Bone marrow (tissue), 2 donors: Measurements from ENCODE around the gene MLXIPL.
"Not testable (repeated sequence)": the region's sequence is repeated elsewhere in the genome, so short reads cannot be mapped to it uniquely, and the experiment has no call there.

Experiments used
- DNase-seq, 2 donors: peaks; one replicate each; lab custom pipeline; 2025; lab: John Stamatoyannopoulos, UW

MLXIPL gene

DNA sequence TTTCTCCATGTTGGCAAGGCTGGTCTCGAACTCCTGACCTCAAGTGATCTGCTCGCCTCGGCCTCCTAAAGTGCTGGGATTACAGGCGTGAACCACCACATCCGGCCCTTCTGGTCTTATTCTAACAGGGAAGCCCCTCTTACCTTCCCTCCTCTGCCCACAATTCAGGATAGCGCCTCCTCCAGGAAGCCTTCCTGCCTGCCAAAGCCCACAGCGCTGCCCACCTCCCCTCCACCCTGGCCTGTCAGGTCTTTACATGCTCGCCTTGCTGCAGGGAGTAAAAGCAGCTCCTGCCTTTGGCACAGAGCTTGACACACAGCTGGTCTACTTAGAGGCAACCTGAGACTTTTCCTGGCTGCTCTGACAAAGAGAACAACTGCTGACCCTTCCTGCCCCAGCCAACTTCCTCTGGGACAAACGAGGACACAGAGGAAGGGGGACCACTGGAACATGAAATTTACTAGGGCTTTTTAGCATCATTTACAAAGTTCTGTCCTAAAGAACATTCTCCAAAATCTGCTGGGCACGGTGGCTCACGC is 13.2 kb downstream of the MLXIPL start:
- no peak for DNase-seq

DNA sequence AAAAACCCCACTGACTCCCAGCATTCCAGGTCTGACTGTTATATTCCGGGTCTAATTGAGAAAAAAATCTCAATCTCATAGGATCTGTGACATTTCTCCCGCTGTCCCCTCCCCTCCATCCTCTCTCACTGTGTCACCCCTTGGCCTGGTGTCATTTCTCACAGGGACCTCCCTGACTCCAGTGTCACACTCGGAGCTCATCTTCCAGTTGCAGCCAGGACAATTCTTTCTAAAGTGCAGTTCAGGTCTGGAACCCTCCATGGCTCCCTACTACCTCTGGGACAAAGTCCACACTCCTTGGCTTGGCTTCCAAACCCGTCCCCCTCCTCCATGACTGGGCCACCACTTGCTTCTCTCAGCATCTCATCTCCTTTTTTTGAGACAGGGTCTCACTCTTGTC is 14.2 kb downstream of the MLXIPL start:
- no peak for DNase-seq

DNA sequence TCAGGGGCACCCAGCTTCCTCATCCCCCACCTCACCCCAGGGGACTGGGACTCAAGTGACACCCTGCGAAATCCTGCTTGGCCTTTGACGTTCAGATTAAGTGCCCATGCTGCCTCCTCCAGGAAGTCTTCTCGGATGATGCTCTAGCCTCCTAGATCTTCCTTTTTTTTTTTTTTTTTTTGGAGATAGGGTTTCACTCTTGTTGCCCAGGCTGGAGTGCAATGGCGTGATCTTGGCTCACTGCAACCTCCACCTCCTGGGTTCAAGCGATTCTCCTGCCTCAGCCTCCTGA is 16.7 kb downstream of the MLXIPL start:
- DNase-seq = not testable (repeated sequence)

DNA sequence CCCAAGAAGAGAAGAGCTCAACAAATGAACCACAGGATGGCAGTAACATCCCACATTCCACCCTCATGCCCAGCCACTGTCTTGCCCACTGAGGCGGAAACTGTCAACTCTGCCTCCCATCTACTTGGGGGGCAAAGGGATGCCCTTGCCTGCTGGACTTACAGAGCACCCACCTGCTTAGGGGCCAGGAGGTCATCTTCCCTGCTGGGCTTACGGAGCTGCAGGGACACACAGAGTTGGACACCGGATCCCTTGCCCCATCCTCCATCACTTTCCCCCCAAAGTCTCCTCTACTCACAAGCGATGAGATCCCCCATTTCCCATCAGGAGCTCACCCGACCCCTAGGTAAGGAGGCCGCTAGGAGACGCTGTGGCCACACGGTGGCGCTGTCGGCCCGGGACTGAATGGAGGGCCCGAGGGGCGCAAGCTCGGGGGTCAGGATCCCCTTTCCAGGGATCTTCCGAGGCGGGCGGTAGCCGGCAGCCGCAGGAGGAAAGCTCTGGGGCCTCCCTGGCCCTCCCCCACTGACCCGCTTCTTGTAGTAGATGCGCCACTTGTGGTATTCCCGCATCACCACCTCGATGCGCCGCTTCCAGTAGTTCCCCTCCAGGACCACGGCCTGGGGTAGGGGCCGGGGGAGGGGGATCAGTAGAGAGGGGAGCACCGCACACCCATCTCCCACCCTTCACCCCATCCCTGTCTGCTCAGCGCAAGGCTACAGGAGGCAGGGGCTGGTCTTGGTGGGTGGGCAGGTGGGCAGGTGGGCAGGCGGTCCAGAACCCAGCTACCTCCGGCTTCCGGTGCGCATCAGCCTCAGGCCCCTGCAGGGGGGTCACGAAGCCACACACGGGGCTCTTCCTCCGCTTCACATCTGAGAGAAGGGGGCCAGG is 17.3 kb downstream of the MLXIPL start:
- DNase-seq = peak; percentile 15 to 26

DNA sequence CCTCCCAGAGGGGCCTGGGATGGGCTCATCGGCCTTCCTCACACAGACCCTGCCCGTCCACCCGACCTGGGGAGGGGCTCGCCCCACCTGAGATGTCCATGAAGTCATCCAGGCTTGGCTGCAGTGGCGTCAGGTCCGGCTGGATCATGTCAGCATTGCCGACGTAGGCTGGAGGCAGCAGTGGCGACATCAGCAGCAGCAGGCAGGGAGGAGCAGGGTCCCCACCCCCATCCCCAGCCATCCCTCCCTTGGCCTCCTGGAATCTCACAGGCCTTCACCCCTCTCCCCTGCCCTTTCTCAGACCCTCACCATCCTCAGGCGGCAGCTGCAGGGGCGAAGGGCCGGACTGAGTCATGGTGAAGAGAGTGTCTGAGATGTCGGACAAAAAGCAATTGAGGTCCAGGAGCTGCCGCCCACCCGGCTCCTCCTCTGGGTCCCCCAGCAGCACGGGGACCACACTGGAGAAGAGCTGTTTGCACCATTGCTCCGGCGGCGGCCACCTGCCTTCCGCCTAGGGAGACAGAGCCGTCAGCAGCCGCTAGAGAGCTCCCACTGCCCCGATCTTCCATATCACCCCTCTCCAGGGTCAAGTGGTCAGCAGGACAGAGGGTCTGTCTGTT is 18.6 kb downstream of the MLXIPL start:
- DNase-seq = no peak

DNA sequence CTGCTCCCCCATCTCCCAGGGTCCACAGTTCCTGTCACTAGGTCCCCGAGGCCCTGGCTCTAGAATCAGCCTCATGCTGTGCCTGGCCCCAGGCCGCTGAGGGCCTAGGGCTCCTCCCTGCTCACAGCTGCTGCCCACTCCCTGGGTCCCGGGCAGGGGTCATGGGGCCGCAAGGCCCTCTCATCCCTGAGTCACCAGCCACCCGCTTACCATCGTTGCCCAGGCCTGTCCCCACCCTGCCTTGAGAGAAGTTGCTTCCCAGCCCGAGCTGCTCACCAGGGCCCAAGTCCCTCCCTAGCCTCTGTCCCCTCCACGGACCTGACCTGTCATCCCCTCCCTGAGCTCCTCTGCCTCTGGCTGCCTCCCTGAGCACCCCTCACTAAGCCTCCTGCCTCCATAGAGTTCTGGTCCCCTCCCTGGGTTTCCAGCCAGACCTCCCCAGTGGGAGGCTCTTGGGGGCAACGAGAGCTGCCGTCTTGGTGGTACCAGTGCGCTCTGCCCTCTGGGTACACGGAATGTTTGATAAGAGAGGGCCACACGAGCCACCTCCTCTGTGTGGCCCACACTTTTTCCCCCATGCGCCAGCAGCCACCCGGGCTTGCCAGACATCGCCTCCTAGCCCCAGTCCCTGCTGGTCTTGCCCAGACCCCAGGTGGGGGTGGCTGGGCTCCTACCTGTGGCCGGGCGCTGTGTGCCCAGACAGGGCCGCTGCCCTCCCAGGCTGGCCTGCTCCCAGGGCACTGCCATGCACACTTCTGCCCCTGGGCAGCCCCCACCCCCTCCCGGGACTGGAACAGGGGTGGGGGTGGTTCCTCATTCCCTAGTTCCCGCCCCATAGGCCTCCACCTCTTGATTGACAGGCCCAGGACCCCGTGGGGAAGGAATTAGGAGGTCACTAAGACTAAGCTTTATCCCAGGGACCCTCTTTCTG is 21.3 kb downstream of the MLXIPL start:
- no peak for DNase-seq

DNA sequence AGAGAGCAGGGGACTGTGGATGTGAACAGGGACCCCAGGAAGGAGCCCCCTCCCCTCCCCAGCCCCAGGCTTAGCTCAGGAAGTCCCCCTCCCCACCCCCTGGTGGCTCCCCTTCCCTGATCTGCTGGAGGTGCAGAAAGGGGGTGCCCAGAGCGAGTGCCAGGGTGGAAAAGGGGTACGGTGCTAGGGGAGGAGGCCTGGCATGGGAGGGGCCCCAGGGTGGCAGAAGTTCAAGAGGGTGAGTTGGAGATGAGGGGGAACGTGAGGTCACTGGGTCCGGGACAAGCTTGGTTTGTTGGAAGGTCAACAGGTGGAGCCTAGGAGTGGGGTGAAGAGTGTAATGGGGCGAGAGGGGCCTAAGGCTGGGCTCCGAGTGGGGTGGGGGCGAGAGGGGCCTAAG is 24.4 kb downstream of the MLXIPL start:
- no peak for DNase-seq

DNA sequence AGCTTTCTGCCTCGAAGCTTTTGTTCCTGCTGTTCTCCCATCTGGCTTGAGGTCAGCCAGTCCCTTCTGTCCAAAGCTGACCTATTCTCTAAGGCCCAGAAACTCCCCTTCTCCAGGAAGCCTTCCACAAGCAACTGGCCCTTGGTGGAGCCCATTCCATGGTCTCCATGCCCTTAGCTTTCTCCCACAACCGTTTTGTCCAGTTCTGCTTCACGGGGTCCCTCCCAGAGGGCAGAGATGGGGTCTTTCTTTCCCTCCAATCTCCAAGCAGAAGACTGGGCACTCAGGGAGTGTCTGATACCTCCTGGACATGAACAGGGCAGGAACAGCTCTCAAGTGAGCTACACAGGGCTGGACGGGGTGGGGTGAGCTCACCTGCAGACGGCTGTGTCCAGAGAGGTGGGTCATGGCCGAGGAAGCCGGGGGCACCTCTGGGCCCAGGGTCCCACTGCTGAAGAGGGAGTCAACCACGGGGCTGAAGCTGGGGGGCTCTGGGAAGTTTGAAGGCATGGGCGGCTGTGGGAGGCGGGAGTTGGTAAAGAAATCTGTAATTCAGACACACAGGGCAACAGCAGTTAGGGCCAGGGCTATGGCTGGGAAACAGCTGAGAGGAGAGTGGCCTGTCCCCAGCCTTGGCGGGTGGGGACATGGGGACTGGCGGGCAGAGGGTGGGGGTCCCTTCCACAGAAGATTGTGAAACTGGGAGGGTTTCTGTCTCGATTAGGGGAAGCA is 25.0 kb downstream of the MLXIPL start:
- DNase-seq = no peak

DNA sequence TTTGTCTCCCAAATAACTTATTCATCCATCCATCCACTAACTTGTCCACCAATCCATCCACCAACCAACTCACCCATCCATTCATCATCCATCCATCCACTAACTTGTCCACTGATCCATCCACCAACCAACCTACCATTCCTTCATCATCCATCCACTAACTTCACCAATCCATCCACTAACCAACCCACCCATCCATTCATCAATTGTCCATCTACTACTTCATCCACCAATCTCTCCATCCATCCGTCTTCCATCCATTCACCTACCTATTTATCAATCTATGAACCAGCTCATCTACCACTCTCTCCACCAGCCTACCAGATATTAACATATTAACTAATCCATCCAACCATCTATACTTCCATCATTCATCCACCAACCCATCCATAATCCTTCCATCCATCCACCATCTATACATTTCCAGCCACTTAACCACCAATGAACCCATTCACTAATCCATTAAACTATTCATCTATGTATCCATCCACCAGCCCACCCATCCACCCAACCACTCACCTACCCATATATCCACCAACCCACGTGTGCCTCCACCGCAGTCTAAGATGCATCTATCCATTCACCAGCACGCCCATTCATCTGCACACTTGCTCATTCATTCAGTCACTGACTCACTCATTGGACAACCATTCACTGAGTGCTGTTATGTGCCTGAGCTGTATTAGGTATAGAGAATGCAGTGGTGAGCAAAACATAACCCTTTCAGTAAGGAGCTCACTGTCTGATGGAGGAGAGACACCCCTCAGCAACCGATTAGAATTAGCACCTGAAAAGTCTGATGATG is 26.1 kb downstream of the MLXIPL start:
- DNase-seq = no peak

DNA sequence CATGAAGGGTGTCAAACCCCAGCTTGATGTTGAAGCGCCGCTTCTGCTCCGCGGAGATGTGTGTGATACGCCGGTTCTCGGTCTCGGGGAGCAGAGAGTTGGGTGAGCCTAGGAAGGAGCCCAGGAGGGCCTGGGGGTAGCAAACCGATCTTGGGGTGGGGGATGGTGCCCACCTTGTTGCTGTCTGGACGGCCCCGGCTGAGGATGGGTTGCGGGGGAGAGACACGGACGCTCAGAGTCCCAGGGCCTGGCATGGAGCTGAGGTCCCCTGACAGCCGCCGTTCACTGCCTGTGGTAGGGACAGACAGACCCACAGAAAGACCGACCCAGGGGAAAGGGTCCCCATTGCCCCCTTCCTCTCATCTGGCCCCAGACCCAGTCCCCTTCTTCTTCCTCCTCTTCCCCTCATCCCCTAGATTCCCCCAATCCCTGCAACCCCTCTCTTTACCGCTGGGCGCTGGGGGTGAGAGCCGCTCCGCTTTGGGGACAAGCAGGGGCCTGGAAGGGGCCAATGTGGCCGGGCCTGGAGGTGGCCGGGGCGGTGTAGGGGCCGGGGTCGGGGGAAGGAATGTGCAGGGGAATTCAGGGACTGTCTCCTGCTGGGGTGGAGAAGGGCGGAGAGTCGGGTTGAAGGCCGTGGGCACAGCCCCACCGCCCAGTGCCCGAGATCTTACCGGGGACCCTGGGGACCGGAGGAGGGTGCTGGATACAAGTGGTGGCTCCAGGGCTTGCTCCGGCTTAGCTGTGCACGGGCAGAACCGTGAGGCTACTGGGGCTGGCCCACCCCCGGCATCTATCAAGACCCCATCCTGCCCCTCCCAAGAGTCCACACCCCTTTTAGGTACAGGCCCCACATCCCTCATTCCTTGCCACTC is 27.9 kb downstream of the MLXIPL start:
- no peak for DNase-seq

DNA sequence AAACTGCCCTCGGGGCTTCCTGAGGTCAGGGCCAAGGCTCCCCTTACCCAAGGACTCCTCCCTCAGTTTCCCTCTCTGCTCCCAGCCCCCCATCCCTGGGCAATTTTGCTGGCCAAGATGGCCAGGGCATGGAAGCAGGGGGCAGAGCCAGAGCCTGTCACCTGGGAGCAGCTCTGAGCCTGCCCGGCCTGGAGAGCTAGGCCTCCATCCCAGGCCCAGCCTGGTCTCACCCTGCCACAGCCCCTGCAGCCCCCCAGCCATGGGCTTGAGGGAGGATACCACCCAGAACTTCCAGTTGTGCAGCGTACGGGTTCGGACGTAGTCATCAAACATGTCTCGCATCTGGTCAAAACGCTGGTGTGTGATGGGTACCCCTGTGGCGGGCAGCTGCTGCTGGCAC is 29.0 kb downstream of the MLXIPL start:
- DNase-seq = no peak

DNA sequence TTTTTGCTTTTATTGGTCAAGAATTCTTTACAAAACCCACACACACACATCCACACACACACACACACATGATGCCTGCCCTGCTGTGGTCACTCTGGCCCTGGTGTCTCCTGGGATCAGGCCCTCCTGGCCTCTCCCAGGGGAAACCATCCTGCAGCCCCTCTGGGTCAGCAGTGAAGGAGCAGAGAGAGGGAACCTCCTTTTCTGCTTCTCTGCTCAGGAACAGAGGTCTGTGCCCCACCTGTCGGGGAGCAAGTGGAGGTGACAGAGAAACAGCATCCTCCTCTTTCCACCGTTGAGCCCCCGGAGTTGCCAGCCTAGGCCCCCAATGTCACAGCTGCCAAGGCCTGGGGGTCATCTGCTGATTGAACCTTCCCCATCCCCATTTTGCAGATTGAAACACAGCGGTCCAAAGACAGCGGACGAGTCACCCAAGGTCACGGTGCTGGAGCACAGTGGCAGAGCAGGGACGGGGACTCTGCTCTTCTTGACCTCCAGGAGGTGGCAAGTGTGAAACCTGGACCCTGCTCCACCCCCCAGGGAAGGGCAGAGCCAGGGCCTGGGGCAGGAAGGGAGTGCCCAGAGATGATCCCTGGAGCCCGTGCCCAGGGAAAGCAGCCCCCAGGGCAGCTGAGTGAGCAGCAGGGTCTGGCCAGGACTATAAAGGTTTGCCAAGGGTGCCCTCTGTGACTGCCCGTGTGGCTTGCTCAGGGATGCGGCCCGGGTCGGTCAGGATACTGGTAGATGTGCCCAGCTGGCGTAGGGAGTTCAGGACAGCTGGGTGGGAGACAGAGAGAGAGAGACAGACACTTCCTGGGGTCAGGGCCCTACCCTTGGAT is 30.9 kb downstream of the MLXIPL start:
- no peak for DNase-seq

DNA sequence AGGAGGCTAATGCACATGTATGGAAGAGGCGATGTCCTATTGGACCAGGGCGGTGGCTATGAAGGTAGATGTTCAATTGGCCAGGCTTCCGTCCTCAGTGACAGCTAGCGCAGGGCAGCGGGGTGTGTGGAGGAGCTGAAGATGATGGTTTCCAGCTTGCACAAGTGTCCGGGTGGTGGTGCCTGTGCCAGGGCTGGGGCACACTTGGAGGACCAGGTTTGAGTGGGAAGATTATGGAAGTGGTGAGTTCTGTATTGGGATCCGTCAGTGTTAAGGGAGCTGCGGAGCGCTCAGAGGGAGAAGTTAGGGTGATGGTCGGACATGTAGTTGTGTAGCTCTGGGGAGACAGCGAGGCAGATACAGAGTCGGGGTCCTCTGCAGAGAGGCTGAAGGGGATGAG is 37.4 kb downstream of the MLXIPL start:
- no peak for DNase-seq

DNA sequence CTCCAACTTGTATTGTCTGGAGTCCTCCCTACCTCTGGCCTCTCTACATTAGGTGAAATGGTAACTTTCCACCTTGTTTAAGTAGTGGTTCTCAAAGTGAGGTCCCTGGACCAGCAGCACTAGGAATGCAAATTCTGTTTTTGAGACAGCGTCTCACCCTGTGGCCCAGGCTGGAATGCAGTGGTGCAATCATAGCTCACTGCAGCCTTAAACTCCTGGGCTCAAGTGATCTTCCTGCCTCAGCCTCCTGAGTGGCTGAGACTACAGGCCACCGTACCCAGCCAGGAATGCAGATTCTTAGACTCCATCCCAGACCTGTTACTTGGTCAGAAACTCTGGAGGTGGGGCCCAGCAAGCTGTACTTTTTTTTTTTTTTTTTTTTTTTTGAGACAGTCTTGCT is 39.1 kb downstream of the MLXIPL start:
- DNase-seq = no peak

DNA sequence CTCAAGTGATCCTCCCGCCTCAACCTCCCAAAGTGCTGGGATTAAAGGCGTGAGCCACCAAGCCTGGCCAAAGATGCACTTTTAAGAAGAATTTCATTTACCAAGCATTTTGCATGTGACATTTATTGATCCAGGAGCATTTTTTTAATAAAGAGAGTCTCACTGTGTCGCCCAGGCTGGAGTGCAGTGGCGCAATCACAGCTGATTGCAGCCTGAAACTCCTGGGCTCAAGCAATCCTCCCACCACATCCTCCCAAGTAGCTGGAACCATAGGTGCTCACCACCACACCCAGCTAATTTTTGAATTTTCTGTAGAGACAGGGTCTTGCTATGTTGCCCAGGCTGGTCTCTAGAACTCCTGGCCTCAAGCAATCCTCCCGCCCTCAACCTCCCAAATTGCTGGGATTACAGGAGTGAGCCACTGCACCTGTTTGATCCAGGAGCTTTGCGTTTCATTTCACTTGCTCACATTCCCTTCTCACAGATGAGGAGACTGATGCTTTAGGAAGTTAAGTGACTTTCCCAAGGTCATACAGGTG is 41.6 kb downstream of the MLXIPL start:
- DNase-seq = no peak

DNA sequence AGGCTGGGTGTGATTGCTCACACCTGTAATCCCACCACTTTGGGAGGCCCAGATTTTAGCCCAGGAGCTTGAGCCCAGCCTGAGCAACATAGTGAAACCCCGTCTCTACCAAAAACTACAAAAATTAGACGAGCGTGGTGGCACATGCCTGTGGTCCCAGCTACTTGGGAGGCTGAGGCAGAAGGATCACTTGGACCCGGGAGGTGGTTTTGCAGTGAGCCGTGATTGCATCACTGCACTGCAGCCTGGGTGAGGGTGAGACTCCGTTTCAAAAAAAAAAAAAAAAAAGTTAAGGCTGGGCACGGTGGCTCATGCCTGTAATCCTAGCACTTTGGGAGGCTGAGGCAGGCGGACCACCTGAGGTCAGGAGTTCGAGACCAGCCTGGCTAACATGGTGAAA is 43.3 kb downstream of the MLXIPL start:
- not testable (repeated sequence) for DNase-seq

DNA sequence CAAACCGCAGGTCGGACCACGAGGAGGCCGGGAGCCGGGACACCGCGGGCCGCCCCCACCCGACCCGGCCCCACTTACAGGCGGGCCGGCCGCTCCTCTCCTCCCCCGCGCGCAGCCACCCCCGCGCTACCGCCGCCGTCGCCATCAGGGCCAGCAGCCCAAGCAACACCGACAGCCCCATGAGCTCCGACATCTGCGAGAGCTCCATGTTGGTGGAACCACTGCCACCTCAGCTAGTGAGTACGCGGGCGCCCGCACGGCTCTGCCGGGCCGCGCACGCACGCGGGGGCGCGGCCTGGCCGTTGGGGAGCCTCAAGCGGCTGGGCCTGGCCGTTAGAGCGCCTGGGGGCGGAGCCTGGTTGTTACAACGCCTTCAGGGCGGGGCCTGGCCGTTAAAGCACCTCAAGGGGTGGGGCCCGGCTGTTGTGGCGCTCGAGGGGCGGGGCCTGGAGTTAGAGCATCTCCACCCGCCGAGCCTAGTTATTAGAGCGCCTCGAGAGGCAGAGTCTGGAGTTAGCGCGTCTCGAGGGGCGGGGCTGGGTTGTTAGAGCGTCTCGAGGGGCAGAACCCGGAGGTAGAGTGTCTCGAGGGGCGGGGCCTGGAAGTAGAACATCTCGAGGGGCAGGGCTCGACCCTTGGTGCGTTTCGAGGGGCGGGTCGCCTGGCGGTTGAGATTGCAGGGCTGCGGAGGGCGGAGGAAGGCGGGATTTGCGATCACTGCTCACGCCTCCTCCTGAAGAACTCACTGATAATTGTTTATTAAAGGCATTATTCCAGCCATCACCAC is 45.8 kb downstream of the MLXIPL start, which contains the start of gene TBL2:
TBL2 (minus strand) TSS at position 238 of the 787 bp plus-strand sequence; CDS start at position 208, 30 bp downstream.
- DNase-seq = peak; percentile 89 to 98
